GM12874 (cell line): ENCODE data around the gene ASIC4.

ENCODE experiments used
- TF ChIP-seq, protein P1 (sequence below): IDR thresholded peaks from 2 replicates; pipeline ENCODE4 v1.5.1; 2011; ENCODE audit warnings: low read depth, mild to moderate bottlenecking, control low read depth, low read length, moderate library complexity; ENCODE audit not compliant: insufficient read depth

ASIC4 gene

DNA sequence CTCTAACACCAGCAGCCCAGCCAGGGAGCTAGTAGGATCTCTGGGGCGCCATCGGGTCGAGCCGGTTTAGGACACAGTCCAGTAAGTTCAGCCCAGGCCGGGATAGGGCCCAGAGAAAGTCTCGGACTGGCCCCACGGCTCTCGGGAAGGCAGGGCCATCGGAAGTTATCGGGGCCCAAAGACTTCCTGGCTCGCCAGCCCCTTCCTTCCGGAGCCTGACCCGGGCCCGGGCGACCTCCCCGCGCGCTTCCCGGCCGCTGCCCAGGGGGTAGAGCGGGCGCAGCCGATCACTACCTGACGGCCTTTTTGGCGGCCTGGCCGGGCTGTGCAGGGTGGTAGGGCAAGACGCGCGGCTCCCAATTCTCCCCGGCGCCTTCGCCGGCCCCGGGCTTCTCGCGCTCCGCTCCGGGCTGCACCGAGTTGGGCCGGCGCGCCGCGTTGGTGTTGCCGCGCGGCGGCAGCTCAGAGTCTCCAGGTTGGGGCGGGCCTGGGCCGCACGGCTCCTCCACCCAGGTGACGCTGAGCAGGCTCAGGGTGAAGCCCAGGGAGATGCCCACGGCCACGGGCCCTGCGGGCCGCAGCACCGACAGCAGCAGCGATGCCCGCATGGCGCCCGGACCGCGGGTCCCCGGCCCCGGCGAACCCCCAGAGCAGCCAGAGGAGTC, 28.8 kb downstream of the ASIC4 start:
- TF ChIP-seq, protein P1, sequence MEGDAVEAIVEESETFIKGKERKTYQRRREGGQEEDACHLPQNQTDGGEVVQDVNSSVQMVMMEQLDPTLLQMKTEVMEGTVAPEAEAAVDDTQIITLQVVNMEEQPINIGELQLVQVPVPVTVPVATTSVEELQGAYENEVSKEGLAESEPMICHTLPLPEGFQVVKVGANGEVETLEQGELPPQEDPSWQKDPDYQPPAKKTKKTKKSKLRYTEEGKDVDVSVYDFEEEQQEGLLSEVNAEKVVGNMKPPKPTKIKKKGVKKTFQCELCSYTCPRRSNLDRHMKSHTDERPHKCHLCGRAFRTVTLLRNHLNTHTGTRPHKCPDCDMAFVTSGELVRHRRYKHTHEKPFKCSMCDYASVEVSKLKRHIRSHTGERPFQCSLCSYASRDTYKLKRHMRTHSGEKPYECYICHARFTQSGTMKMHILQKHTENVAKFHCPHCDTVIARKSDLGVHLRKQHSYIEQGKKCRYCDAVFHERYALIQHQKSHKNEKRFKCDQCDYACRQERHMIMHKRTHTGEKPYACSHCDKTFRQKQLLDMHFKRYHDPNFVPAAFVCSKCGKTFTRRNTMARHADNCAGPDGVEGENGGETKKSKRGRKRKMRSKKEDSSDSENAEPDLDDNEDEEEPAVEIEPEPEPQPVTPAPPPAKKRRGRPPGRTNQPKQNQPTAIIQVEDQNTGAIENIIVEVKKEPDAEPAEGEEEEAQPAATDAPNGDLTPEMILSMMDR, result no peak

DNA sequence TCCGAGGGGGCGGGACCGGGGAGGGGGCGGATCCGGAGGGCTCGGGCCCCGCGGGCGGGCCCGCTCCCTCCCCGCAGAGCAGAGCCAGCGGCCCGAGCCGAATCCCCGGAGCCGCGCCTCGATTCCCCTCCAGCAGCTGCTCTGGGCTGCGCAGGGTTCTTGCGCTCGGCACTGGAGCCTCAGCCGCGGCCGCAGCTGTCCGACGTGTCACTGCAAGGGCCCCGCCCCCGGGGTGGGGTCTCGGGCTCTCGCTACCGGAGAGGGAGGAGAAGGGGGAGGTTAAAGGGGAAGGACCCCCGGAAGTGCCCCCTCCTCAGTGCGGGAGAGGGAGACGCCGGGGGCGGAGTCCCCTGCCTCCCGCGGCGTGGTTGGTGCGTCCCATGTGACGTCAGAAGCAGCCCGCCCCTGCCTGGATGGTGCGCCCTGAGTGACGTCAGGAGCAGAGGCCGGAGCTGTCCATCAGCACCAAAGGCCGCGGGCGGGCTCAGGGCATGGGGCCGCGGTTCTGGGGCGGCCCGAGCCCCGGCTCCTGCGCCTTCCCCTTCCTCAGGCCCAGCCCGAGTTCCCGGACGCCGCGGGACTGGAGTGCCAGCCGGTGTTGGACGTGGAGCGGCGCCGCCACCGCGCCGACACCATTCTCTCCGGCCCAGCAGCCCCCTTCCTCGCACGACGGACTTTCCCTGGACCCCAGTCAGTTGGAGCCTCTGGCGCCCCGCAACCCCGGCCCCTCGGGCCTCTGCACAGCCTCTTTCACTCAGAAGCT, 29.5 kb downstream of the ASIC4 start, which contains the start of the genes CHPF and TMEM198:
Gene CHPF (minus strand): TSS at position 214 of the 763 bp plus-strand sequence. CDS start 271 bp downstream, outside the sequence.
Gene TMEM198 (plus strand): TSS at position 433 of the 763 bp plus-strand sequence. CDS start 700 bp downstream, outside the sequence.
- TF ChIP-seq, protein P1, result no peak

DNA sequence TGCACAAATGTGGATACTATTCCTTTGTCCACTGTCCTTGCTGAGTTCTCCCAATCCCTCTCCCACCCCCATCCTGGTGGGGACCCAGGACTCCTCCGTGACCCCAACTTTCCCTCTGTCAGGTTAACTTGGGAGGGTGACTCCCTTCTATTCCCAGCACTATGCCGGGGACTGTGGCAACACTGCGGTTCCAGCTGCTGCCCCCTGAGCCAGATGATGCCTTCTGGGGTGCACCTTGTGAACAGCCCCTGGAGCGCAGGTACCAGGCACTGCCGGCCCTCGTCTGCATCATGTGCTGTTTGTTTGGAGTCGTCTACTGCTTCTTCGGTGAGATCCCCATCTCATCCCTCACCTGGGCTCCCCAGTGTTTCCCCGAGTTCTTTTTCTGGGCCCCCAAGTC, 30.3 kb downstream of the ASIC4 start:
- TF ChIP-seq, protein P1, result no peak

DNA sequence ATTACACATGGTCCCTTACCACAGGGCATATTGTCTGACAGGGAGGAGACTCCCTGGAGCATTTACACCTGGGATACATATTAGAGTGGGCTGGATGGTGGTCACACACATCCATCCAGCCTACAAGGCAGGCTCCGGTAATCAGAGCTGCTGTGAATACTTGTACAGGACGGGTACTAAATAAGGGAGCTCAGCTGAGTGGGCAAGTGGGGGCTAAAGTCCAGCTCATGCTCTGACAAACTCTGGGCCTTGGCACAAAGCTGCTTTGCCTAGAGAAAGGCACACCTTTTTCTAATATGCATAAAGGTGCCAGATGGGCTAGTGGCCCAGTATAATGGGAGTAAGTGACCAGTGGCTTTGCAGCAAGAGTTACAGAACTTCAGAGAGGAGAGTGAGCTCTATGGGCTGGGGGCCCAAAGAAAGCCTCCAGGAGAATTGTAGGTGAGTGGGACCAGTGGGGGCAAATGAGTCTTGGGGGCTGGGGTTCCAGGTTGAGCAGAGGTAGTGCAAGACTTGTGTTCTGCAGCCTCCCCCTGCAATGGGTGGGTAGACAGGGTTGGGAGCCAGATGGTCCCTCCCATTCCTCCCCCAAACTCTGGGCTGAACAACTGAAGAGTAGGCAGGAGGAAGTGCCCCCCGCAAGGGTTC, 31.1 kb downstream of the ASIC4 start:
- TF ChIP-seq, protein P1, result no peak

DNA sequence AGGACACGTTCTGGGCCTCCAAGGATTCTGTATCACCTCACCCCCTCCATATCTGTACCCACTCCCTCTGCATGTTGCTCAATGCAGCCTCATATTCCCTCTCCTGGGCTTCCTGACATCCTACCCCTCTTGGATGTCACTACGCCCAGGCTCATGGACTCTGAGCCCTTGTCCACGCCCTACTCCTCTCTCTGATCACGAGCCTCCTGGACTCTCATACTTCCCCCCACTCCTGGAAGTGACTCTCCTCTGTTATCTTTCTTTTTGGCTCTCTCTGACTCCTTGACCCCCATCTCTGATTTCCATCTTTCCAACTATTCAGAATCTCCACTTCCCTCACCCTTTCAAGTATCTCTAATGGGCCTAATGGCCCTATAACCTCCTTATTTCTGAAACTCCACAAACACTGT, 31.7 kb downstream of the ASIC4 start:
- TF ChIP-seq, protein P1, result no peak

DNA sequence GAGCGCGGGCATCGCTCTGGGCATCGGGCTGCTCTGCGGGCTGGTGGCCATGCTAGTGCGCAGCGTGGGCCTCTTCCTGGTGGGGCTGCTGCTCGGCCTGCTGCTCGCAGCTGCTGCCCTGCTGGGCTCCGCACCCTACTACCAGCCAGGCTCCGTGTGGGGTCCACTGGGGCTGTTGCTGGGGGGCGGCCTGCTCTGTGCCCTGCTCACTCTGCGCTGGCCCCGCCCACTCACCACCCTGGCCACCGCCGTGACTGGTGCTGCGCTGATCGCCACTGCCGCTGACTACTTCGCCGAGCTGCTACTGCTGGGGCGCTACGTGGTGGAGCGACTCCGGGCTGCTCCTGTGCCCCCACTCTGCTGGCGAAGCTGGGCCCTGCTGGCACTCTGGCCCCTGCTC, 33.3 kb downstream of the ASIC4 start:
- TF ChIP-seq, protein P1, result no peak

DNA sequence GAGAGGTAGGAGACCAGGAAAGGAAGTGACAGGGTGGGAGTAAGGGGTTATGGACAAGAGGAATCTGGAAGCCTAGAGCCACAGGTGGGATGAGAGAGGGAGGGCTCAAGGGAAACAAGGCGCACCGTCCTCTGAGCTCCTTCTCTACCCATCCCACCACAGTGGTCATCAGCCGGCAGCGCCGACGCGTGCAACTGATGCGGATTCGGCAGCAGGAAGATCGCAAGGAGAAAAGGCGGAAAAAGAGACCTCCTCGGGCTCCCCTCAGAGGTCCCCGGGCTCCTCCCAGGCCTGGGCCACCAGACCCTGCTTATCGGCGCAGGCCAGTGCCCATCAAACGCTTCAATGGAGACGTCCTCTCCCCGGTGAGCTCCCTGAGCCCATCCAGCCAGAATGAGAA, 34.7 kb downstream of the ASIC4 start:
- TF ChIP-seq, protein P1, result no peak
